A549 (cell line): Measurements from ENCODE around the gene KCNG1.

Source experiments
- EHMT2 ChIP-seq: fragments of 200-600 bp; sonication (generic); IDR thresholded peaks from 2 replicates; pipeline ENCODE4 v1.6.1; 2016; ENCODE audit warnings: antibody characterized with exemption, low read depth, mild to moderate bottlenecking, moderate library complexity
- ESRRA ChIP-seq: fragments of 150-350 bp; IDR thresholded peaks from 2 replicates; pipeline ENCODE4 v1.6.1; 2014; ENCODE audit warnings: mild to moderate bottlenecking, low read length, borderline replicate concordance
- GATA3 ChIP-seq: IDR thresholded peaks from 2 replicates; pipeline ENCODE4 v1.6.1; 2012; ENCODE audit warnings: borderline replicate concordance
- PBX3 ChIP-seq: IDR thresholded peaks from 2 replicates; pipeline ENCODE4 v1.6.1; 2012
- POLR2A ChIP-seq: IDR thresholded peaks from 2 replicates; pipeline ENCODE4 v1.6.1; 2012; ENCODE audit warnings: mild to moderate bottlenecking, low read length
- SMC3 ChIP-seq: fragments of >200 bp; sonication (Bioruptor Twin); formaldehyde crosslinking; IDR thresholded peaks from 3 replicates; pipeline ENCODE4 v1.6.1; 2018; ENCODE audit warnings: inconsistent platforms
- ZC3H11A ChIP-seq: fragments of 450-650 bp; IDR thresholded peaks from 2 replicates; pipeline ENCODE4 v1.6.1; 2014; ENCODE audit warnings: antibody characterized with exemption, mild to moderate bottlenecking
- TF ChIP-seq, protein P1 (sequence below): IDR thresholded peaks from 2 replicates; pipeline ENCODE4 v1.6.1; 2012
- TF ChIP-seq, protein P2 (sequence below): fragments of 450-650 bp; IDR thresholded peaks from 2 replicates; pipeline ENCODE4 v1.6.1; 2014; ENCODE audit warnings: antibody characterized with exemption
- TF ChIP-seq, protein P3 (sequence below): fragments of >200 bp; sonication (Bioruptor Twin); formaldehyde crosslinking; IDR thresholded peaks from 3 replicates; pipeline ENCODE4 v1.5.1; 2016

GRCh38 chr20:51044796-51045195 lies 21.9 kb upstream of the KCNG1 start:
- TF ChIP-seq, protein P1, sequence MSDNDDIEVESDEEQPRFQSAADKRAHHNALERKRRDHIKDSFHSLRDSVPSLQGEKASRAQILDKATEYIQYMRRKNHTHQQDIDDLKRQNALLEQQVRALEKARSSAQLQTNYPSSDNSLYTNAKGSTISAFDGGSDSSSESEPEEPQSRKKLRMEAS = no peak
- no peak for TF ChIP-seq ESRRA
- no peak for TF ChIP-seq EHMT2
- TF ChIP-seq PBX3 = no peak
- no peak for TF ChIP-seq SMC3
- TF ChIP-seq, protein P2, sequence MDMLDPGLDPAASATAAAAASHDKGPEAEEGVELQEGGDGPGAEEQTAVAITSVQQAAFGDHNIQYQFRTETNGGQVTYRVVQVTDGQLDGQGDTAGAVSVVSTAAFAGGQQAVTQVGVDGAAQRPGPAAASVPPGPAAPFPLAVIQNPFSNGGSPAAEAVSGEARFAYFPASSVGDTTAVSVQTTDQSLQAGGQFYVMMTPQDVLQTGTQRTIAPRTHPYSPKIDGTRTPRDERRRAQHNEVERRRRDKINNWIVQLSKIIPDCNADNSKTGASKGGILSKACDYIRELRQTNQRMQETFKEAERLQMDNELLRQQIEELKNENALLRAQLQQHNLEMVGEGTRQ = no peak
- TF ChIP-seq, protein P3, sequence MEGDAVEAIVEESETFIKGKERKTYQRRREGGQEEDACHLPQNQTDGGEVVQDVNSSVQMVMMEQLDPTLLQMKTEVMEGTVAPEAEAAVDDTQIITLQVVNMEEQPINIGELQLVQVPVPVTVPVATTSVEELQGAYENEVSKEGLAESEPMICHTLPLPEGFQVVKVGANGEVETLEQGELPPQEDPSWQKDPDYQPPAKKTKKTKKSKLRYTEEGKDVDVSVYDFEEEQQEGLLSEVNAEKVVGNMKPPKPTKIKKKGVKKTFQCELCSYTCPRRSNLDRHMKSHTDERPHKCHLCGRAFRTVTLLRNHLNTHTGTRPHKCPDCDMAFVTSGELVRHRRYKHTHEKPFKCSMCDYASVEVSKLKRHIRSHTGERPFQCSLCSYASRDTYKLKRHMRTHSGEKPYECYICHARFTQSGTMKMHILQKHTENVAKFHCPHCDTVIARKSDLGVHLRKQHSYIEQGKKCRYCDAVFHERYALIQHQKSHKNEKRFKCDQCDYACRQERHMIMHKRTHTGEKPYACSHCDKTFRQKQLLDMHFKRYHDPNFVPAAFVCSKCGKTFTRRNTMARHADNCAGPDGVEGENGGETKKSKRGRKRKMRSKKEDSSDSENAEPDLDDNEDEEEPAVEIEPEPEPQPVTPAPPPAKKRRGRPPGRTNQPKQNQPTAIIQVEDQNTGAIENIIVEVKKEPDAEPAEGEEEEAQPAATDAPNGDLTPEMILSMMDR = no peak
- TF ChIP-seq GATA3 = no peak
- TF ChIP-seq POLR2A = no peak
- TF ChIP-seq ZC3H11A = no peak
